HG02970 (cell line): ENCODE results near the gene ADD2.
"Not testable (repeated sequence)": the region's sequence is repeated elsewhere in the genome, so short reads cannot be mapped to it uniquely, and the experiment has no call there.

Experiments
- ATAC-seq: cut with Tn5 transposase; IDR thresholded peaks from one replicate; pipeline ENCODE4 v1.9.1; 2021; ENCODE audit warnings: mild to moderate bottlenecking, moderate library complexity, moderate number of reproducible peaks; ENCODE audit not compliant: unreplicated experiment, low FRiP score

ADD2 gene

GRCh38 chr2:70767699-70768589, at the start of gene ADD2:
Gene ADD2, minus strand, starts transcription at chr2:70768200. Its CDS starts 61,792 bp downstream, at chr2:70706408.
- no peak for ATAC-seq

GRCh38 chr2:70817284-70817954, 49.4 kb upstream of the ADD2 start:
- no peak for ATAC-seq

GRCh38 chr2:70816726-70817125, 48.7 kb upstream of the ADD2 start:
- no peak for ATAC-seq

GRCh38 chr2:70808983-70809958, 41.3 kb upstream of the ADD2 start:
- ATAC-seq: no peak

GRCh38 chr2:70807828-70808118, 39.8 kb upstream of the ADD2 start:
- no peak for ATAC-seq

GRCh38 chr2:70807102-70807827, 39.3 kb upstream of the ADD2 start:
- no peak for ATAC-seq

- ATAC-seq: no peak
These were observed 38.6 kb upstream of the ADD2 start for GRCh38 chr2:70806620-70807019.

- ATAC-seq: no peak
These were observed 38.0 kb upstream of the ADD2 start for GRCh38 chr2:70806013-70806412.

GRCh38 chr2:70801607-70802263, 33.7 kb upstream of the ADD2 start:
- no peak for ATAC-seq

GRCh38 chr2:70799706-70800105, 31.7 kb upstream of the ADD2 start:
- ATAC-seq: no peak

GRCh38 chr2:70797996-70798395, 30.0 kb upstream of the ADD2 start:
- not testable (repeated sequence) for ATAC-seq

GRCh38 chr2:70797506-70797905, 29.5 kb upstream of the ADD2 start:
- ATAC-seq: no peak

GRCh38 chr2:70796262-70796661, 28.3 kb upstream of the ADD2 start:
- no peak for ATAC-seq

GRCh38 chr2:70795164-70795995, 27.4 kb upstream of the ADD2 start:
- no peak for ATAC-seq

- ATAC-seq: no peak
These were observed 25.4 kb upstream of the ADD2 start for GRCh38 chr2:70793450-70793849.

- ATAC-seq: no peak
These were observed 22.3 kb upstream of the ADD2 start, which contains the start of gene FIGLA for GRCh38 chr2:70790136-70790828. Gene FIGLA, minus strand, starts transcription at chr2:70790643. Its CDS starts 5 bp downstream, at chr2:70790638.

GRCh38 chr2:70789304-70790135, 21.5 kb upstream of the ADD2 start:
- ATAC-seq: no peak
